DOHH2 (cell line): ENCODE data around the gene TEAD4.

Experiments
- EZH2phosphoT487 ChIP-seq: fragments of 200-600 bp; sonication (generic); IDR thresholded peaks from 2 replicates; pipeline ENCODE4 v1.6.1; 2017; ENCODE audit warnings: borderline replicate concordance, mild to moderate bottlenecking, antibody characterized with exemption, low read length, moderate library complexity, mixed read lengths
- TF ChIP-seq, protein P1 (sequence below): fragments of 200-600 bp; sonication (generic); IDR thresholded peaks from one replicate; pipeline ENCODE4 v1.5.1; 2014; ENCODE audit warnings: antibody characterized with exemption, mild to moderate bottlenecking, low read depth, low read length; ENCODE audit not compliant: poor library complexity, severe bottlenecking

GRCh38 chr12:2959505-2960389 is 550 bp downstream of the TEAD4 start:
- TF ChIP-seq, protein P1, sequence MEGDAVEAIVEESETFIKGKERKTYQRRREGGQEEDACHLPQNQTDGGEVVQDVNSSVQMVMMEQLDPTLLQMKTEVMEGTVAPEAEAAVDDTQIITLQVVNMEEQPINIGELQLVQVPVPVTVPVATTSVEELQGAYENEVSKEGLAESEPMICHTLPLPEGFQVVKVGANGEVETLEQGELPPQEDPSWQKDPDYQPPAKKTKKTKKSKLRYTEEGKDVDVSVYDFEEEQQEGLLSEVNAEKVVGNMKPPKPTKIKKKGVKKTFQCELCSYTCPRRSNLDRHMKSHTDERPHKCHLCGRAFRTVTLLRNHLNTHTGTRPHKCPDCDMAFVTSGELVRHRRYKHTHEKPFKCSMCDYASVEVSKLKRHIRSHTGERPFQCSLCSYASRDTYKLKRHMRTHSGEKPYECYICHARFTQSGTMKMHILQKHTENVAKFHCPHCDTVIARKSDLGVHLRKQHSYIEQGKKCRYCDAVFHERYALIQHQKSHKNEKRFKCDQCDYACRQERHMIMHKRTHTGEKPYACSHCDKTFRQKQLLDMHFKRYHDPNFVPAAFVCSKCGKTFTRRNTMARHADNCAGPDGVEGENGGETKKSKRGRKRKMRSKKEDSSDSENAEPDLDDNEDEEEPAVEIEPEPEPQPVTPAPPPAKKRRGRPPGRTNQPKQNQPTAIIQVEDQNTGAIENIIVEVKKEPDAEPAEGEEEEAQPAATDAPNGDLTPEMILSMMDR: no peak
- TF ChIP-seq EZH2phosphoT487: no peak
